ENCODE data around the gene ERP44.

The ERP44 gene

DNA sequence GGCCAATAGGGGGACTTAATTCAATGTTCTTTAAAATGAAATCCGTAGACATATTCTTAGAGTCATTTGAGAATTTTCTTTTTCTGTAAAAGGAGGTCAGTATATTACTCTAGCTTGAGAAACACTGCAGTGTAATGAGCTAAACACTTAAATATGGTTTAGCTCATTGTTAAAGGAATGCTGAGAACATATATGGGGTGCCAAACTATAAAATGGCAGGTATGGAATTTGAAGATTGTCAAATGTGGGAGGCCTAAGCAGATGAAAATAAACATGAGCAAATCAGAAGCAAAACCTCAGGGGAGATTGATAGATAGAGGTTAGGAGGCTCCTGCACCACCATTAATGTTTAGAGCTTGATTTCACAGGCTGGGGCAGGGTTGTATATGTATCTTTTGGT is 134.5 kb downstream of the ERP44 start:
- Histone ChIP-seq H3F3A (ENCODE audit: control insufficient read depth, insufficient read depth) (no peaks in the 10 kb centered on the region), H3K9me2 (replicated peaks; ENCODE audit: control insufficient read depth, low read length) (no peaks in the 10 kb centered on the region)

GRCh38 chr9:99962680-99963261 is 136.0 kb downstream of the ERP44 start:
- no peaks in the 10 kb centered on the region for H4K20me1 ChIP-seq (ENCODE audit: control insufficient read depth, insufficient read depth, low read depth, low read length)
- no peaks in the 10 kb centered on the region for H3K4me1 ChIP-seq (ENCODE audit: control insufficient read depth, low read length)

More for the DNA sequence above, 134.5 kb downstream of the ERP44 start:
- H3K4me1 ChIP-seq (ENCODE audit: control insufficient read depth, low read length): no peaks in the 10 kb centered on the region
- TF ChIP-seq, protein P1, sequence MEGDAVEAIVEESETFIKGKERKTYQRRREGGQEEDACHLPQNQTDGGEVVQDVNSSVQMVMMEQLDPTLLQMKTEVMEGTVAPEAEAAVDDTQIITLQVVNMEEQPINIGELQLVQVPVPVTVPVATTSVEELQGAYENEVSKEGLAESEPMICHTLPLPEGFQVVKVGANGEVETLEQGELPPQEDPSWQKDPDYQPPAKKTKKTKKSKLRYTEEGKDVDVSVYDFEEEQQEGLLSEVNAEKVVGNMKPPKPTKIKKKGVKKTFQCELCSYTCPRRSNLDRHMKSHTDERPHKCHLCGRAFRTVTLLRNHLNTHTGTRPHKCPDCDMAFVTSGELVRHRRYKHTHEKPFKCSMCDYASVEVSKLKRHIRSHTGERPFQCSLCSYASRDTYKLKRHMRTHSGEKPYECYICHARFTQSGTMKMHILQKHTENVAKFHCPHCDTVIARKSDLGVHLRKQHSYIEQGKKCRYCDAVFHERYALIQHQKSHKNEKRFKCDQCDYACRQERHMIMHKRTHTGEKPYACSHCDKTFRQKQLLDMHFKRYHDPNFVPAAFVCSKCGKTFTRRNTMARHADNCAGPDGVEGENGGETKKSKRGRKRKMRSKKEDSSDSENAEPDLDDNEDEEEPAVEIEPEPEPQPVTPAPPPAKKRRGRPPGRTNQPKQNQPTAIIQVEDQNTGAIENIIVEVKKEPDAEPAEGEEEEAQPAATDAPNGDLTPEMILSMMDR (IDR thresholded peaks at IDR 0.05; ENCODE audit: low read depth, low read length, poor library complexity, severe bottlenecking): no peak
- TF ChIP-seq EZH2phosphoT487 (IDR thresholded peaks at IDR 0.05; ENCODE audit: borderline replicate concordance, low read length): no peak
- H3K27me3 ChIP-seq (ENCODE audit: control insufficient read depth, low read length): no peaks in the 10 kb centered on the region
- H3K36me3 ChIP-seq (ENCODE audit: control insufficient read depth, low read length): no peaks in the 10 kb centered on the region
- no peaks in the 10 kb centered on the region for H3K79me2 ChIP-seq (ENCODE audit: control insufficient read depth, low read length)
- no peaks in the 10 kb centered on the region for H3K9me3 ChIP-seq (ENCODE audit: control insufficient read depth, insufficient read depth, low read length)
- H4K20me1 ChIP-seq (ENCODE audit: control insufficient read depth, insufficient read depth, low read depth, low read length): no peaks in the 10 kb centered on the region
- no peak overlapping the region for H3K27ac ChIP-seq (ENCODE audit: low read depth, low read length)
- no peak overlapping the region for H3K4me2 ChIP-seq (ENCODE audit: low read length)
- no peak overlapping the region for H3K4me3 ChIP-seq (ENCODE audit: low read length)

GRCh38 chr9:99955606-99956005 is 143.2 kb downstream of the ERP44 start:
- Histone ChIP-seq H3K4me1 (ENCODE audit: control insufficient read depth, low read length) (no peaks in the 10 kb centered on the region), H3K4me2 (ENCODE audit: low read length) (no peak overlapping the region), H3K9me2 (replicated peaks; ENCODE audit: control insufficient read depth, low read length) (no peaks in the 10 kb centered on the region), H3K36me3 (ENCODE audit: control insufficient read depth, low read length) (no peaks in the 10 kb centered on the region; the same call in 1 of the 2 replicates), H4K20me1 (ENCODE audit: control insufficient read depth, insufficient read depth, low read depth, low read length) (no peaks in the 10 kb centered on the region), H3K27me3 (ENCODE audit: control insufficient read depth, low read length) (no peaks in the 10 kb centered on the region), H3K79me2 (ENCODE audit: control insufficient read depth, low read length) (no peaks in the 10 kb centered on the region), H3K4me3 (ENCODE audit: low read length) (no peak overlapping the region), H3K9me3 (ENCODE audit: control insufficient read depth, insufficient read depth, low read length) (no peaks in the 10 kb centered on the region), H3F3A (ENCODE audit: control insufficient read depth, insufficient read depth) (no peaks in the 10 kb centered on the region), H3K27ac (ENCODE audit: low read depth, low read length) (no peak overlapping the region)
- TF ChIP-seq EZH2phosphoT487 (IDR thresholded peaks at IDR 0.05; ENCODE audit: borderline replicate concordance, low read length): no peak
- TF ChIP-seq, protein P1 (IDR thresholded peaks at IDR 0.05; ENCODE audit: low read depth, low read length, poor library complexity, severe bottlenecking): no peak

More at GRCh38 chr9:99962680-99963261, 136.0 kb downstream of the ERP44 start:
- H3F3A ChIP-seq (ENCODE audit: control insufficient read depth, insufficient read depth): no peaks in the 10 kb centered on the region
- H3K79me2 ChIP-seq (ENCODE audit: control insufficient read depth, low read length): no peaks in the 10 kb centered on the region
- no peak overlapping the region for H3K4me2 ChIP-seq (ENCODE audit: low read length)
- H3K4me3 ChIP-seq (ENCODE audit: low read length): no peak overlapping the region
- no peaks in the 10 kb centered on the region for H3K36me3 ChIP-seq (ENCODE audit: control insufficient read depth, low read length)
- no peak overlapping the region for H3K27ac ChIP-seq (ENCODE audit: low read depth, low read length)
- H3K9me3 ChIP-seq (ENCODE audit: control insufficient read depth, insufficient read depth, low read length): no peaks in the 10 kb centered on the region
- no peak for TF ChIP-seq EZH2phosphoT487 (IDR thresholded peaks at IDR 0.05; ENCODE audit: borderline replicate concordance, low read length)
- TF ChIP-seq, protein P1 (IDR thresholded peaks at IDR 0.05; ENCODE audit: low read depth, low read length, poor library complexity, severe bottlenecking): no peak
- H3K9me2 ChIP-seq (replicated peaks; ENCODE audit: control insufficient read depth, low read length): no peaks in the 10 kb centered on the region
- H3K27me3 ChIP-seq (ENCODE audit: control insufficient read depth, low read length): no peaks in the 10 kb centered on the region

All from DOHH2 (cell line).